K562 (cell line): ENCODE measurements around the gene SEPTIN2. TPM values are rescaled to one million over a fixed set of nuclear protein-coding genes. Genes with fewer than 3 reads are reported as not detected.

ENCODE experiments used
- ATAC-seq: fragments of 200-7000 bp; cut with Tn5 transposase; 3 replicates; pipeline ENCODE4 v1.9.1; 2020; ENCODE audit warnings: moderate library complexity
- BruUV-seq: library from RNA; stranded (reverse); fragments of 400-500 nt; replicated peaks from 2 replicates; lab custom pipeline; 2021; lab: Mats Ljungman, UMichigan
- CTCF ChIA-PET: fragments of 300-600 bp; formaldehyde crosslinking; extraction: SDS; loops from one replicate; lab custom pipeline; 2021; ENCODE audit warnings: low intra/inter-chr PET ratio; lab: Yijun Ruan, JAX
- POLR2A ChIA-PET: fragments of 300-600, 350-650 bp; sonication (Branson Sonifier 250); formaldehyde crosslinking; extraction: SDS; loops from one replicate; lab custom pipeline; 2021; ENCODE audit warnings: antibody characterized with exemption, inconsistent platforms; lab: Yijun Ruan, JAX
- DNase-seq, 4 experiments: peaks; one replicate each; pipeline versions ENCODE4 v3.0.0 to v3.0.0-alpha.2; 2011 to 2018; ENCODE audit warnings: low spot score in 3 of 4, mixed read lengths in 3 of 4; ENCODE audit errors: extremely low read depth in 1 of 4
- FAIRE-seq: peaks from 2 replicates; lab custom pipeline; 2011; peaks lifted over from hg19 to GRCh38; lab: Jason Lieb, UNC
- H2AFZ ChIP-seq: 2 replicates; pipeline ENCODE4 v1.6.0; 2011; ENCODE audit warnings: low read depth, low read length, control low read depth, inconsistent platforms
- H3K27ac ChIP-seq: fragments of 200-600 bp; 3 replicates; pipeline ENCODE4 v1.8.0; 2011; ENCODE audit warnings: low read depth, mild to moderate bottlenecking, control low read depth, inconsistent platforms, low read length, moderate library complexity, mixed read lengths; ENCODE audit errors: extremely low read depth
- H3K27me3 ChIP-seq, 2 experiments: fragments of 300-600 bp in 1 of 2; 2 replicates in 1 of 2; 3 replicates in 1 of 2; pipeline versions ENCODE4 v1.6.0 to v1.8.0; 2011; ENCODE audit warnings: inconsistent platforms in 2 of 2, low read length in 2 of 2, mild to moderate bottlenecking in 1 of 2, mixed read lengths in 1 of 2, moderate library complexity in 1 of 2; ENCODE audit not compliant: control insufficient read depth in 2 of 2, insufficient read depth in 2 of 2
- H3K36me3 ChIP-seq: fragments of 300-600 bp; 3 replicates; pipeline ENCODE4 v1.8.0; 2011; ENCODE audit warnings: mild to moderate bottlenecking, low read length, inconsistent platforms; ENCODE audit not compliant: control insufficient read depth, insufficient read depth
- H3K4me1 ChIP-seq, 2 experiments: fragments of 200-600 bp in 1 of 2; replicated peaks in 1 of 2; 2 replicates in 1 of 2; 3 replicates in 1 of 2; pipeline versions ENCODE4 v1.5.1 to v1.8.0; 2011; ENCODE audit warnings: inconsistent platforms in 2 of 2, low read length in 2 of 2, mild to moderate bottlenecking in 1 of 2, mixed read lengths in 1 of 2, moderate library complexity in 1 of 2; ENCODE audit not compliant: control insufficient read depth in 2 of 2, insufficient read depth in 2 of 2
- H3K4me2 ChIP-seq: 2 replicates; pipeline ENCODE4 v1.6.1; 2011; ENCODE audit warnings: low read length, control low read depth, inconsistent platforms, mixed read lengths; ENCODE audit not compliant: insufficient read depth
- H3K4me3 ChIP-seq: fragments of 200-600 bp; sonication (generic), shearing (Covaris generic); 2 replicates; pipeline ENCODE4 v1.5.1; 2016; ENCODE audit warnings: control low read depth, inconsistent platforms
- H3K79me2 ChIP-seq: fragments of 200-600 bp; 3 replicates; pipeline ENCODE4 v1.8.0; 2011; ENCODE audit warnings: low read length, inconsistent platforms; ENCODE audit not compliant: control insufficient read depth, insufficient read depth
- H3K9ac ChIP-seq, 2 experiments: 2 replicates each; pipeline versions ENCODE4 v1.6.0 to v1.6.1; 2011; ENCODE audit warnings: low read depth in 2 of 2, low read length in 2 of 2, control low read depth in 1 of 2, inconsistent platforms in 1 of 2, mild to moderate bottlenecking in 1 of 2, mixed read lengths in 1 of 2; ENCODE audit not compliant: insufficient read depth in 1 of 2
- H3K9me1 ChIP-seq: one replicate; pipeline ENCODE4 v1.6.0; 2011; ENCODE audit warnings: inconsistent platforms, mild to moderate bottlenecking, low read length, moderate library complexity; ENCODE audit not compliant: control insufficient read depth, insufficient read depth
- H3K9me3 ChIP-seq: replicated peaks from 2 replicates; pipeline ENCODE4 v1.5.1; 2011; ENCODE audit warnings: low read depth, low read length, inconsistent platforms; ENCODE audit not compliant: control insufficient read depth, insufficient read depth
- H4K20me1 ChIP-seq: replicated peaks from 2 replicates; pipeline ENCODE4 v1.6.1; 2011; ENCODE audit warnings: low read length, inconsistent platforms, mixed read lengths; ENCODE audit not compliant: control insufficient read depth, insufficient read depth
- BACH1 ChIP-seq: fragments of 200-800 bp; sonication (Bioruptor generic); IDR thresholded peaks from 2 replicates; pipeline ENCODE4 v1.6.1; 2016; ENCODE audit warnings: missing genetic modification characterization, missing compliant biosample characterization
- JUNB ChIP-seq: fragments of 450-650 bp; formaldehyde crosslinking; conservative IDR thresholded peaks from 2 replicates; pipeline ENCODE4 v1.4.0; 2020; ENCODE audit warnings: mild to moderate bottlenecking
- LEF1 ChIP-seq: fragments of 450-650 bp; IDR thresholded peaks from 2 replicates; pipeline ENCODE4 v1.6.1; 2016; ENCODE audit warnings: mild to moderate bottlenecking
- MNT ChIP-seq, 2 experiments: fragments of 450-650 bp; conservative IDR thresholded peaks; 2 replicates each; pipeline ENCODE4 v1.6.1; 2017; ENCODE audit warnings: mild to moderate bottlenecking in 2 of 2, moderate library complexity in 2 of 2
- MTF1 ChIP-seq: fragments of 250-450 bp; sonication (Bioruptor Pico); IDR thresholded peaks from 2 replicates; pipeline ENCODE4 v1.9.0; 2021; ENCODE audit warnings: moderate library complexity, mild to moderate bottlenecking, inconsistent platforms, borderline replicate concordance
- MYNN ChIP-seq, 2 experiments: sonication (generic); formaldehyde crosslinking in 1 of 2; IDR thresholded peaks; 2 replicates each; pipeline versions ENCODE4 v1.5.0 to v1.6.1; 2016 to 2020; ENCODE audit warnings: antibody characterized with exemption in 1 of 2, missing genetic modification reagents in 1 of 2
- POLR2G ChIP-seq: fragments of 200-400 bp; formaldehyde crosslinking; IDR thresholded peaks from 2 replicates; pipeline ENCODE4 v1.6.1; 2017; ENCODE audit warnings: low read depth, mild to moderate bottlenecking, antibody characterized with exemption, low read length, moderate library complexity
- RBFOX2 ChIP-seq: fragments of 200-400 bp; formaldehyde crosslinking; IDR thresholded peaks from 2 replicates; pipeline ENCODE4 v1.6.1; 2017; ENCODE audit warnings: low read depth, mild to moderate bottlenecking, low read length, moderate library complexity
- SMAD2 ChIP-seq: fragments of 150-350 bp; IDR thresholded peaks from 2 replicates; pipeline ENCODE4 v1.6.1; 2014; ENCODE audit warnings: low read depth, mild to moderate bottlenecking, low read length
- SMARCE1 ChIP-seq: fragments of 450-650 bp; IDR thresholded peaks from 2 replicates; pipeline ENCODE4 v1.7.1; 2016; ENCODE audit warnings: mild to moderate bottlenecking
- TAF9B ChIP-seq: fragments of 450-650 bp; IDR thresholded peaks from 2 replicates; pipeline ENCODE4 v1.6.1; 2018; ENCODE audit warnings: mild to moderate bottlenecking; ENCODE audit not compliant: partially characterized antibody
- ZBTB26 ChIP-seq: fragments of 450-650 bp; formaldehyde crosslinking; IDR thresholded peaks from 2 replicates; pipeline ENCODE4 v1.4.0; 2022; ENCODE audit warnings: missing genetic modification characterization
- ZFP91 ChIP-seq: sonication (generic); formaldehyde crosslinking; IDR thresholded peaks from 2 replicates; pipeline ENCODE4 v1.8.0; 2022; ENCODE audit warnings: mild to moderate bottlenecking, missing genetic modification reagents
- ZFPM2 ChIP-seq: fragments of 250-450 bp; sonication (Bioruptor Pico); IDR thresholded peaks from 2 replicates; pipeline ENCODE4 v1.5.1; 2022; ENCODE audit warnings: mild to moderate bottlenecking
- ZNF121 ChIP-seq: sonication (generic); formaldehyde crosslinking; conservative IDR thresholded peaks from 2 replicates; pipeline ENCODE4 v1.8.0; 2022; ENCODE audit warnings: missing genetic modification reagents
- ZNF436 ChIP-seq: fragments of 250-450, 450-650 bp; sonication (Bioruptor Pico); formaldehyde crosslinking; IDR thresholded peaks from 2 replicates; pipeline ENCODE4 v1.7.0; 2020; ENCODE audit warnings: mild to moderate bottlenecking
- ZNF695 ChIP-seq: fragments of 450-650 bp; formaldehyde crosslinking; IDR thresholded peaks from 2 replicates; pipeline ENCODE4 v1.4.0; 2020; ENCODE audit warnings: mild to moderate bottlenecking, moderate library complexity
- WGBS: fragments of 100-300 bp; shearing (Covaris generic); methylation state at CpG from one replicate; pipeline ENCODE4 v1.1.6; 2016; ENCODE audit warnings: low coverage, mixed read lengths; ENCODE audit not compliant: insufficient coverage; ENCODE audit errors: missing lambda C conversion rate; 5-methylcytosine and 5-hydroxymethylcytosine counted together
- in situ Hi-C: fragments of 300-500 bp; cut with MboI; formaldehyde crosslinking; loops from 4 replicates; pipeline ENCODE4 v1.15.0; 2018; ENCODE audit warnings: inconsistent platforms, mixed read lengths
- intact Hi-C: fragments of 100-400 bp; cut with micrococcal nuclease; formaldehyde crosslinking; loops from 2 replicates; pipeline ENCODE4 v1.14.2; 2022
- polyA plus RNA-seq, 8 experiments: library from polyadenylated mRNA; depleted of rRNA in 4 of 8; stranded (reverse) in 5 of 8; unstranded in 3 of 8; fragments of >200 nt; fragmentation: Nextera tagmentation in 2 of 8; fragmentation: Illumina TruSeq in 1 of 8; extraction: Ambion mirVana in 2 of 8; extraction: Trizol in 1 of 8; gene quantifications; 2 replicates each; pipeline versions ENCODE4 v1.2.1 to v1.2.3, GENCODE V29; 2011 to 2014; ENCODE audit warnings: inconsistent platforms in 1 of 8, missing spikeins in 1 of 8
- total RNA-seq, 7 experiments: library from RNA; depleted of rRNA in 6 of 7; stranded (reverse); fragments of >200 nt in 6 of 7; fragmentation: Illumina TruSeq in 2 of 7; extraction: Trizol in 2 of 7; gene quantifications; 2 replicates each; pipeline versions ENCODE4 v1.2.1 to v1.2.3, GENCODE V29; 2011 to 2021; ENCODE audit warnings: low replicate concordance in 1 of 7

Gene SEPTIN2
- total and polyA plus RNA-seq, 9 of the 15 experiments (the other 6 are each of a cell fraction or from before 2014, with no cell fraction given) = 121 to 367 (median 166) TPM

- in situ Hi-C loops = no loop called here
- ATAC-seq = peak; percentile 64
- ChIA-PET POLR2A (interaction anchor here (1.1 kb wide), 1 partner anchor 10 kb away, joined by 3 read pairs; no protein-coding TSS in a partner anchor), CTCF (no interaction called here)
- Histone ChIP-seq H4K20me1 (peaks cover 22% of the 10 kb centered on the region), H2AFZ (no peak overlapping the region), H3K9me1 (no peaks in the 10 kb centered on the region), H3K36me3 (peaks cover 42% of the 10 kb centered on the region; the same call in 2 of the 3 replicates), H3K9ac (peak overlapping the region; percentile 60 to 90), H3K27me3 (no peaks in the 10 kb centered on the region), H3K79me2 (peaks cover 92% of the 10 kb centered on the region), H3K4me1 (peaks cover 0 to 18% of the 10 kb centered on the region in 2 experiments; a peak in 4 of 5 replicates), H3K4me2 (peak overlapping the region; percentile 32), H3K4me3 (peak overlapping the region; percentile 50), H3K9me3 (no peaks in the 10 kb centered on the region), H3K27ac (peak overlapping the region; percentile 67; the same call in 1 of the 3 replicates)
- BruUV-seq = no TSS peak
- WGBS = 37% methylated on average over 16 of the region's 37 CpGs
- peak in 3 of 4 experiments; percentile 10 to 33 (median 29) for DNase-seq
- FAIRE-seq = no peak
- intact Hi-C loops = no loop called here
- TF ChIP-seq ZFPM2 (CRISPR knock-in tag) = no peak
- TF ChIP-seq ZFP91 (CRISPR knock-in tag) = peak; percentile 82
- 0 out of 4 replicates have a peak, but pooled peaks have one; percentile 27 to 37 for TF ChIP-seq MNT (conservative IDR thresholded peaks at IDR 0.05)
- no peak for TF ChIP-seq LEF1
- TF ChIP-seq ZNF436 (CRISPR knock-in tag) = no peak
- TF ChIP-seq BACH1 (tag) = no peak
- no peak for TF ChIP-seq ZBTB26 (CRISPR knock-in tag)
- TF ChIP-seq SMAD2 = no peak
- no peak for TF ChIP-seq ZNF121 (CRISPR knock-in tag)
- TF ChIP-seq MYNN (IDR thresholded peaks at IDR 0.05) = no peak
- no peak for TF ChIP-seq MYNN (CRISPR knock-in tag; IDR thresholded peaks at IDR 0.05)
- TF ChIP-seq MTF1 (CRISPR knock-in tag) = no peak
- peak; percentile 39; the same call in 1 of the 2 replicates for TF ChIP-seq RBFOX2
- TF ChIP-seq ZNF695 (CRISPR knock-in tag) = no peak
- peak; percentile 10; the same call in 1 of the 2 replicates for TF ChIP-seq POLR2G
- TF ChIP-seq SMARCE1 = no peak
- no peak for TF ChIP-seq JUNB (CRISPR knock-in tag)
- no peak for TF ChIP-seq TAF9B
Measured at GRCh38 chr2:241271706-241272302, 43.9 kb upstream of the SEPTIN2 start.
